Measurements from ENCODE around the gene TRMT61A. TPM values are rescaled to one million over a fixed set of nuclear protein-coding genes. Genes with fewer than 3 reads are reported as not detected.

Gene TRMT61A
- total and polyA plus RNA-seq, 10 of the 15 experiments (the other 5 are each of a cell fraction or from before 2014, with no cell fraction given): 0.11 to 21.9 (median 11.4) TPM

- ChIA-PET POLR2A (no interaction called here), CTCF (interaction anchor here (2.8 kb wide), 1 partner anchor 22 kb away, joined by 16 read pairs; no protein-coding TSS in a partner anchor), SMC1A (ENCODE audit: uncharacterized antibody, unreplicated experiment) (no interaction called here), RAD21 (ENCODE audit: unreplicated experiment) (interaction anchor here (1.2 kb wide), 1 partner anchor 14 kb away, joined by 3 read pairs; no protein-coding TSS in a partner anchor)
- Histone ChIP-seq H4K20me1 (ENCODE audit: control insufficient read depth, insufficient read depth) (no peaks in the 10 kb centered on the region), H3K27me3 (replicated peaks in 1 of 2; ENCODE audit: control insufficient read depth in 2 of 2, insufficient read depth in 2 of 2, low read length in 1 of 2) (no peaks in the 10 kb centered on the region), H3K4me2 (ENCODE audit: control insufficient read depth, insufficient read depth) (no peak overlapping the region), H3K79me2 (ENCODE audit: control insufficient read depth, insufficient read depth, low read length) (no peaks in the 10 kb centered on the region), H2AFZ (ENCODE audit: control insufficient read depth, low read depth, low read length) (no peak overlapping the region), H3K27ac (ENCODE audit: control insufficient read depth, insufficient read depth) (no peak overlapping the region), H3K4me3 (no peak overlapping the region), H3K4me1 (ENCODE audit: control insufficient read depth, insufficient read depth, low read length) (no peaks in the 10 kb centered on the region), H3K9me3 (replicated peaks; ENCODE audit: control insufficient read depth, insufficient read depth, low read length) (no peaks in the 10 kb centered on the region), H3K36me3 (ENCODE audit: control insufficient read depth in 2 of 2, insufficient read depth in 2 of 2, low read length in 1 of 2) (no peaks in the 10 kb centered on the region), H3K9ac (ENCODE audit: control insufficient read depth, insufficient read depth, low read length) (no peak overlapping the region)
- in situ Hi-C loops (cut with MboI) (no loop called here), intact Hi-C loops (cut with micrococcal nuclease; ENCODE audit: unreplicated experiment) (no loop called here)
- DNase-seq (ENCODE audit: low read depth, low spot score) (no peak), ATAC-seq (no peak), FAIRE-seq (no peak)
- TF ChIP-seq POLR2A (IDR thresholded peaks at IDR 0.05; ENCODE audit: low read depth, low read length): no peak; the same call in 1 of the 2 replicates
- TF ChIP-seq ZSCAN29 (IDR thresholded peaks at IDR 0.05): no peak
- no peak for TF ChIP-seq NR2C2 (IDR thresholded peaks at IDR 0.05; ENCODE audit: borderline replicate concordance, control insufficient read depth, insufficient read length, low read depth)
- TF ChIP-seq RB1 (IDR thresholded peaks at IDR 0.05; ENCODE audit: borderline replicate concordance): no peak
- no peak for TF ChIP-seq RELB (IDR thresholded peaks at IDR 0.05; ENCODE audit: low read depth)
- WGBS (ENCODE audit: insufficient coverage, insufficient replicate concordance, low lambda C conversion rate, missing lambda C conversion rate): 30% methylated on average over 17 of the region's 17 CpGs
- no TSS peak for BruUV-seq (replicated peaks)
These were observed 12.1 kb downstream of the TRMT61A start for GRCh38 chr14:103540821-103541708.
